OCI-LY1 (cell line): ENCODE results near the gene SNRNP70.

Source experiments
- H2AFZ ChIP-seq: fragments of 200-600 bp; sonication (generic), shearing (Covaris generic); 2 replicates; pipeline ENCODE4 v1.6.0; 2014; ENCODE audit warnings: antibody characterized with exemption, mild to moderate bottlenecking, low read length
- H3F3A ChIP-seq: fragments of 200-600 bp; sonication (generic), shearing (Covaris generic); 2 replicates; pipeline ENCODE4 v1.6.0; 2014; ENCODE audit warnings: mild to moderate bottlenecking, antibody characterized with exemption, low read length, moderate library complexity; ENCODE audit not compliant: insufficient read depth
- H3K27ac ChIP-seq: fragments of 200-600 bp; sonication (generic); 2 replicates; pipeline ENCODE4 v1.5.1; 2014; ENCODE audit warnings: low read length, mixed run types, mild to moderate bottlenecking, low read depth; ENCODE audit not compliant: poor library complexity, severe bottlenecking
- H3K27me3 ChIP-seq: fragments of 200-600 bp; sonication (generic); 2 replicates; pipeline ENCODE4 v1.6.0; 2014; ENCODE audit warnings: antibody characterized with exemption, mild to moderate bottlenecking, low read length, moderate library complexity; ENCODE audit not compliant: insufficient read depth
- H3K36me3 ChIP-seq: fragments of 200-600 bp; sonication (generic); 2 replicates; pipeline ENCODE4 v1.6.1; 2014; ENCODE audit warnings: mild to moderate bottlenecking, antibody characterized with exemption, low read length, moderate library complexity, mixed read lengths; ENCODE audit not compliant: insufficient read depth
- H3K4me1 ChIP-seq: fragments of 200-600 bp; sonication (generic); 2 replicates; pipeline ENCODE4 v1.5.1; 2014; ENCODE audit warnings: mild to moderate bottlenecking, low read length, moderate library complexity; ENCODE audit not compliant: insufficient read depth, severe bottlenecking
- H3K4me2 ChIP-seq: fragments of 200-600 bp; sonication (generic), shearing (Covaris generic); 2 replicates; pipeline ENCODE4 v1.6.1; 2014; ENCODE audit warnings: low read length
- H3K4me3 ChIP-seq: fragments of 200-600 bp; sonication (generic); 2 replicates; pipeline ENCODE4 v1.5.1; 2014; ENCODE audit warnings: low read length, low read depth, mild to moderate bottlenecking, mixed read lengths; ENCODE audit not compliant: poor library complexity, severe bottlenecking
- H3K79me2 ChIP-seq: fragments of 200-600 bp; shearing (Covaris generic); 2 replicates; pipeline ENCODE4 v1.6.1; 2016; ENCODE audit warnings: mixed run types, low read length, mixed read lengths; ENCODE audit not compliant: insufficient read depth
- H3K9ac ChIP-seq: fragments of 200-600 bp; sonication (generic), shearing (Covaris generic); 2 replicates; pipeline ENCODE4 v1.6.1; 2014; ENCODE audit warnings: mild to moderate bottlenecking, low read length, mixed read lengths
- H3K9me2 ChIP-seq: fragments of 200-600 bp; sonication (generic), shearing (Covaris generic); 2 replicates; pipeline ENCODE4 v1.6.1; 2014; ENCODE audit warnings: low read depth, mild to moderate bottlenecking, low read length, mixed read lengths
- H3K9me3 ChIP-seq: fragments of 200-600 bp; shearing (Covaris generic); 2 replicates; pipeline ENCODE4 v1.6.1; 2014; ENCODE audit warnings: low read length, mixed read lengths
- H4K20me1 ChIP-seq: fragments of 200-600 bp; sonication (generic), shearing (Covaris generic); 2 replicates; pipeline ENCODE4 v1.6.0; 2016; ENCODE audit warnings: mild to moderate bottlenecking, low read length; ENCODE audit not compliant: insufficient read depth
- EZH2 ChIP-seq: fragments of 200-600 bp; sonication (generic), shearing (Covaris generic); IDR thresholded peaks from 2 replicates; pipeline ENCODE4 v1.8.0; 2017; ENCODE audit warnings: borderline replicate concordance, mixed run types, mild to moderate bottlenecking, antibody characterized with exemption, low read length, moderate library complexity, mixed read lengths
- TF ChIP-seq, protein P1 (sequence below): fragments of 200-600 bp; sonication (generic), shearing (Covaris generic); IDR thresholded peaks from 2 replicates; pipeline ENCODE4 v1.5.1; 2017; ENCODE audit warnings: mild to moderate bottlenecking, antibody characterized with exemption, low read length, moderate library complexity, mixed read lengths

Gene SNRNP70

DNA sequence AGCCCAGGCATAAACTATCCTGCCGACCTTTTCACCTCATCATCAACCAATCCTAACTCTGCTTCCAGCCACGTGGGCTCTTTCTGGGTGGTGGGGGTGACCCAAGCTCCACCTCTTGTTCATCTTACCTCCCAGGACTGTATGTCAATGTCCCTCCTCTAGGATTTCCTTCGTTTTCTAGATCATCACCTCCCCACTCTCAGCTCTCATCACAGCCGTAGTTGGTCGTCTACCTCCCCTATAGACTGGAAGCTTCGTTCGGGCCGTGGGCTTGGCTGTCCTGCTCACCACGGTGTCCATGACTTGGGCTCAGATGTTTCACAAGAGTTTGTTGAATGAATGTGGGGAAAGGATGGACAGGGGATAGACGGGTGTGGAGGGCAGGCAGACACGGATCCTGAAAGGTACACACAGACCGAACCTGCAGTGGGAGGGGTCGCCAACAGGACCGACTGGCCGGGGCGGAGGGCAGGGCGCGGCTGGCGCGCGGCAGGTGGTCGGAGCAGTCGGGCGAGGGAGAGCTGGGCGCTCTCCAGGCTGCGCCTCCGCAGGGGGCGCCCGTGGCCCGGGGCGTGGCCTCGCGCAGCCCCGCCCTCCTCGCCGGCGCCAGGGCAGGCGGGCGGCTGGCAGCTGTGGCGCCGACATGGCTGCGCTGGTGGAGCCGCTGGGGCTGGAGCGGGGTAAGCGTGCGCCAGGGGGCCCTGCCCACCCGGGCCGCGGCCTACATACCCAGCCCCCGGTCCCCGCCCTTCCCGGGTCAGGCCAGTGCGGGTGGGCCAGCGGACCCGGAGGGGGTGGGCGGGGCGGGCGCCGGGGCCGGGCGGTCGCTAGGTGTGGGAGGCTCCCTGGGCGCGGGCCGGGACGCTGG lies 28.7 kb downstream of the SNRNP70 start, which contains the start of gene LIN7B:
Gene LIN7B (plus strand): TSS at position 609 of the 868 bp plus-strand sequence. CDS start 35 bp downstream, at position 644.
- Histone ChIP-seq H3K4me1 (peaks cover 21% of the 10 kb centered on the region), H3K27me3 (no peaks in the 10 kb centered on the region), H3F3A (0 out of 2 replicates have a peak, but pooled peaks cover 4% of the 10 kb centered on the region), H3K9ac (peak within 1 kb of the TSS; percentile 53; the same call in 1 of the 2 replicates), H3K36me3 (peaks cover 8% of the 10 kb centered on the region; the same call in 1 of the 2 replicates), H3K27ac (no peak within 1 kb of the TSS), H3K4me2 (peak within 1 kb of the TSS; percentile 85), H4K20me1 (no peaks in the 10 kb centered on the region), H2AFZ (no peak within 1 kb of the TSS), H3K9me2 (no peaks in the 10 kb centered on the region), H3K9me3 (no peaks in the 10 kb centered on the region), H3K79me2 (no peaks in the 10 kb centered on the region), H3K4me3 (peak within 1 kb of the TSS; percentile 65)
- TF ChIP-seq EZH2: no peak
- TF ChIP-seq, protein P1, sequence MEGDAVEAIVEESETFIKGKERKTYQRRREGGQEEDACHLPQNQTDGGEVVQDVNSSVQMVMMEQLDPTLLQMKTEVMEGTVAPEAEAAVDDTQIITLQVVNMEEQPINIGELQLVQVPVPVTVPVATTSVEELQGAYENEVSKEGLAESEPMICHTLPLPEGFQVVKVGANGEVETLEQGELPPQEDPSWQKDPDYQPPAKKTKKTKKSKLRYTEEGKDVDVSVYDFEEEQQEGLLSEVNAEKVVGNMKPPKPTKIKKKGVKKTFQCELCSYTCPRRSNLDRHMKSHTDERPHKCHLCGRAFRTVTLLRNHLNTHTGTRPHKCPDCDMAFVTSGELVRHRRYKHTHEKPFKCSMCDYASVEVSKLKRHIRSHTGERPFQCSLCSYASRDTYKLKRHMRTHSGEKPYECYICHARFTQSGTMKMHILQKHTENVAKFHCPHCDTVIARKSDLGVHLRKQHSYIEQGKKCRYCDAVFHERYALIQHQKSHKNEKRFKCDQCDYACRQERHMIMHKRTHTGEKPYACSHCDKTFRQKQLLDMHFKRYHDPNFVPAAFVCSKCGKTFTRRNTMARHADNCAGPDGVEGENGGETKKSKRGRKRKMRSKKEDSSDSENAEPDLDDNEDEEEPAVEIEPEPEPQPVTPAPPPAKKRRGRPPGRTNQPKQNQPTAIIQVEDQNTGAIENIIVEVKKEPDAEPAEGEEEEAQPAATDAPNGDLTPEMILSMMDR: peak; percentile 49

DNA sequence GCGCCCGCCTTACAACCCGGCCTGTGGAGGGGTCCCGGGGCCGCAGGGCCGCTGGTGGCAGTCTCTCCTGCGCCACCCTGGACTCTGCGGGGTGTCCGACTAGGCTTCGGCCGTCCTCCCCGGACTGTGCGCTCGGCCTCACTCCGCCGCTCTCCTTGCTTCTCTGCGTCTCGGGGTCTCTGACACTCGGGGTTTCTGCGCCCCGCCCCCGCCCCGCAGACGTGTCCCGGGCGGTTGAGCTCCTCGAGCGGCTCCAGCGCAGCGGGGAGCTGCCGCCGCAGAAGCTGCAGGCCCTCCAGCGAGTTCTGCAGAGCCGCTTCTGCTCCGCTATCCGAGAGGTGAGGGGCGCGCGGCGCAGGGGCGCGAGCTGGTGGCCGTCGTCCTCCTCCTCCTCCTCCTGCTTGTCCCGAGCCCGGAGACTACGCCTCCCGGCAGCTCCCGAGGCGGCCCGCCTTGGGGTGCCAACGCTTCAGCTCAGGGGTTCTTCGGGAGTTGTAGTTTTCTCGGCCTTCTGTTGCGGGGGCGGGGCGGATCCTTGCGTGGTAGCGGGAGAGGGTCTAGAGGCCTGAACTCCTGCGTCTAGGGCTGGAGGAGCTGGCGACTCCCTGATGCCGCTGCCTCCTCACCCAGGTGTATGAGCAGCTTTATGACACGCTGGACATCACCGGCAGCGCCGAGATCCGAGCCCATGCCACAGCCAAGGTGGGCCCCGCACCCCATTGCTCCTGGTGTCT lies 29.5 kb downstream of the SNRNP70 start:
- Histone ChIP-seq H3K9me2 (no peaks in the 10 kb centered on the region), H3K27me3 (0 out of 2 replicates have a peak, but pooled peaks cover 2% of the 10 kb centered on the region), H3K4me1 (peaks cover 24% of the 10 kb centered on the region), H2AFZ (no peak overlapping the region), H3K9ac (peak overlapping the region; percentile 53; the same call in 1 of the 2 replicates), H3K4me2 (peak overlapping the region; percentile 85), H3K79me2 (no peaks in the 10 kb centered on the region), H3K9me3 (no peaks in the 10 kb centered on the region), H4K20me1 (no peaks in the 10 kb centered on the region), H3K4me3 (peak overlapping the region; percentile 65), H3F3A (0 out of 2 replicates have a peak, but pooled peaks cover 4% of the 10 kb centered on the region), H3K36me3 (0 out of 2 replicates have a peak, but pooled peaks cover under 1% of the 10 kb centered on the region), H3K27ac (no peak overlapping the region)
- TF ChIP-seq EZH2: no peak
- TF ChIP-seq, protein P1: no peak

DNA sequence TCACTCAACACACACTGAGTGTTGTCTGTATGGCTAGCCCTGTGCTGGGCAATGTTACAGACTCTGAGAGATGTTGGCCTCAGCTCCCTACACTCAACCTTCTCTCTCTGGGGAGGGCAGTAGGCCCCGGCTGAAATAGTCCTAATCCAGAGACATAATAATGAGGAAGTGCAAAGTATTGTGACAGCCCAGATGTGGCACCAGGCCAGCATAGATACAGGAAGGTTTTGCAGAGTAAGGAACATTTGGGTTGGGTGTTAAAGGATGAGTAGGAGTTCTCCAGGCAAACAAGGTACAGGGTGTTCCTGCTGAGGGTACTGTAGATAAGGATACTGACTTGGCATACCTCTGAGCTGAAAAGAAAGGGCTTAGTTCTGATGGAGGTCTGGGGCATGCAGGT lies 31.3 kb downstream of the SNRNP70 start:
- no peak overlapping the region for H3K4me3 ChIP-seq
- no peak for TF ChIP-seq EZH2
- TF ChIP-seq, protein P1: no peak
- no peaks in the 10 kb centered on the region for H3K79me2 ChIP-seq
- peaks cover 5% of the 10 kb centered on the region; the same call in 1 of the 2 replicates for H3F3A ChIP-seq
- H3K9me2 ChIP-seq: no peaks in the 10 kb centered on the region
- H2AFZ ChIP-seq: no peak overlapping the region
- H3K9me3 ChIP-seq: no peaks in the 10 kb centered on the region
- no peak overlapping the region for H3K27ac ChIP-seq
- H4K20me1 ChIP-seq: no peaks in the 10 kb centered on the region
- H3K36me3 ChIP-seq: no peaks in the 10 kb centered on the region
- H3K4me1 ChIP-seq: peaks cover 29% of the 10 kb centered on the region
- no peak overlapping the region for H3K4me2 ChIP-seq
- 0 out of 2 replicates have a peak, but pooled peaks cover 7% of the 10 kb centered on the region for H3K27me3 ChIP-seq
- H3K9ac ChIP-seq: no peak overlapping the region
